Stimulated activated naive CD8-positive, alpha-beta T cell treated with anti-CD3 and anti-CD28 coated beads, Interleukin-15, Interleukin-2, amounts not matched to agents 100 ng/mL and 50 ng/mL, for 24 hours (primary cell): Measurements from ENCODE around the gene MDGA2.
"Not testable (repeated sequence)": the region's sequence is repeated elsewhere in the genome, so short reads cannot be mapped to it uniquely, and the experiment has no call there.

Experiments
- H3K27ac Mint-ChIP-seq: one replicate; pipeline ENCODE4 v1.8.0; 2021; ENCODE audit warnings: mild to moderate bottlenecking, mixed read lengths
- H3K27me3 Mint-ChIP-seq: one replicate; pipeline ENCODE4 v1.8.0; 2021; ENCODE audit warnings: mixed read lengths
- H3K36me3 Mint-ChIP-seq: one replicate; pipeline ENCODE4 v1.8.0; 2021; ENCODE audit warnings: low read depth, mixed read lengths
- H3K4me1 Mint-ChIP-seq: one replicate; pipeline ENCODE4 v1.8.0; 2021; ENCODE audit warnings: low read depth, mixed read lengths
- H3K4me3 Mint-ChIP-seq: one replicate; pipeline ENCODE4 v1.8.0; 2021; ENCODE audit warnings: mild to moderate bottlenecking, mixed read lengths
- H3K9me3 Mint-ChIP-seq: one replicate; pipeline ENCODE4 v1.8.0; 2021; ENCODE audit warnings: mixed read lengths

The MDGA2 gene

DNA sequence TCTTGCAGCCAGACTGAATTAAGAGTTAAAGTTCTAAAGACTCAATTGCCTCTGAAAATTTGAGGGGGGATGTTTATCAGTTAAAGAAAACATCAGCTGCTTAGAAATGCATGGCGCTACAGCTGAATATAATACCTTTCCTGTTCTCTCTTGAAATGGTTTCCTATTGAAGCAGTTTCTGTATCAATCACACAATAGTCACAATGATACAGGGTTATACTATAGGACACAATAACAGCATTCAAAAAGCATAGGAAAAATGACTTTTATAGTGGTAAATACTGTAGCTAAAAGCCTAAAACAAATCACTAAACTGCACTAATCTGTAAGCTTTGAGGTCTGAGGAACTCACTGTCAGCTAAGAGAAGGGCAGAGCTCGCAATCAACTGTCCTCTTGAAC lies 15.2 kb downstream of the MDGA2 start:
- Mint-ChIP-seq H3K27ac (no peak overlapping the region), H3K36me3 (no peaks in the 10 kb centered on the region), H3K4me1 (no peaks in the 10 kb centered on the region), H3K4me3 (no peak overlapping the region), H3K9me3 (no peaks in the 10 kb centered on the region), H3K27me3 (no peaks in the 10 kb centered on the region)

DNA sequence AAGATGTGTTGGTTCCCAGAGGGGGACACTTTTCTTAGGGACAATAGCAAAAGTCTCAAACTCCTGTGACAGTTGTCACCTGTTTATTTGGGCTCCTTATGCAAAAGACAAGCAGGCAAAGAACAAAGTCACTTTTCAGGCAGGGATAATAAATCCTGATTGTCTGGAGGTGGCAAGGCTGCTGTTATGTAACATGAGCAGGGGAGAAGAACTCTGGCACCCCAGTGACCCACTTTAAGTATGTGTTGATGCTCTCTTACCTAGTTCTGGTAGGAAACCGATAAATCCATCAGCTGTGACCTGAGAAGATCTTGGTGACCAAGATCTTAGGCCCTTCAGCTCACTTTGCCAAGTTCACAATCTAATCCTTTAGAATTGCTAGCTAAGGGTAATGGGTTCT lies 17.4 kb downstream of the MDGA2 start:
- no peaks in the 10 kb centered on the region for H3K4me1 Mint-ChIP-seq
- H3K4me3 Mint-ChIP-seq = no peak overlapping the region
- no peaks in the 10 kb centered on the region for H3K9me3 Mint-ChIP-seq
- H3K27ac Mint-ChIP-seq = no peak overlapping the region
- no peaks in the 10 kb centered on the region for H3K27me3 Mint-ChIP-seq
- H3K36me3 Mint-ChIP-seq = no peaks in the 10 kb centered on the region

DNA sequence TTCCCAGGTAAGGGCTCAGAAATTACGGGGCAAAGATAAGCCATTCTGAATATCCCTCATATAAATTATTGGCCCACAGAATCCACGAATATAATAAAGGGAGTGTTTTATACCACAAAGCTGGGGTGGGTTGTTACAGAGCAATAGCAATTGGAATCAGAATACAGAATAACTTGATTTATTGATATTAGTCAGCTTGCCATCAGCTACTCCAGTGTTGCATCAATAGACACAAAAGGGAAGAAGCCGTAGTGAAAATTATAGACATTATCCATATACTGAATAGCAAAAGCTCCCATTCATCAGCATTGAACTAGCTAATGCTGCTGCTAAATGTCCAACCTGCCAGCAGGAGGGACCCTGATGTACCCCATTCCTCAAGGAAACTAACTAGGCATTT lies 18.3 kb downstream of the MDGA2 start:
- Mint-ChIP-seq H3K9me3 (no peaks in the 10 kb centered on the region), H3K4me1 (no peaks in the 10 kb centered on the region), H3K4me3 (no peak overlapping the region), H3K27me3 (no peaks in the 10 kb centered on the region), H3K27ac (no peak overlapping the region), H3K36me3 (no peaks in the 10 kb centered on the region)

DNA sequence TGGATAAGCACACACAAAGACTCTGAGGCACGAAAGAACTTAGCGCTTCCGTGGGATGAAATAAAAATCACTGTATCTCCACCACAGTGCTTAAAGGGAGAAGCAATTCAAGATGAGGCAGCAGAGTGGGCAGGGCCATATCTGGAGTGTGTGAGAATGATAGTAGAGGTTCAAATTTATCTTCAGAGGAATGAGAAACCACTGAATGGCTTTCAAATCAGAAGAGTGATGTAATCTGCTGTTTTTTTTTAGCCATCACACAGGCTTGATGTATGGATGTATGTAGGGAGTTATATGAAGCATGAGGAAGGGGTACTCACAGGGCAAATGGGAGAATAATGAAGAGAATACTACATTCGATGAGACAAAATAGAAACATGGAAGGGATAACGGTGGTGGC lies 24.1 kb downstream of the MDGA2 start:
- H3K36me3 Mint-ChIP-seq = no peaks in the 10 kb centered on the region
- H3K4me1 Mint-ChIP-seq = no peaks in the 10 kb centered on the region
- no peaks in the 10 kb centered on the region for H3K9me3 Mint-ChIP-seq
- no peak overlapping the region for H3K4me3 Mint-ChIP-seq
- H3K27me3 Mint-ChIP-seq = no peaks in the 10 kb centered on the region
- no peak overlapping the region for H3K27ac Mint-ChIP-seq

DNA sequence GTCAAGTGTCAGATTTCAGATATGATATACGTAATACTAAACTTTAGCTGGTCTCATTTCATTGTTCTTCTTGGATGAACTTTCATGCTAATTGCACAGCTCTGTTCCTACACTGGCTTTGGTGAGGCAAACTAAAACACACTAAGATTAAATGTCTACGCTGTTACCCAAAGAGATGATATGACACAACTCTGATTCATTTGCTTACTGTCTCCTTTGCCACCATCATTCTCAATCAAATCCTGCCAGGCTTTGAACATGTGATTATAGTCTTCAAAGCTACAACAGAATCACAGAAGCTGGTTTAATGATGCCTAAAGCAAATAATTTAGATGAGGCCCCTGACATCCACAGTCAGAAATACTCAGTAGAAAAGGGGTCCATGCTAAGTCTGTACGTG lies 37.7 kb downstream of the MDGA2 start:
- no peaks in the 10 kb centered on the region for H3K27me3 Mint-ChIP-seq
- no peak overlapping the region for H3K4me3 Mint-ChIP-seq
- H3K4me1 Mint-ChIP-seq = no peaks in the 10 kb centered on the region

DNA sequence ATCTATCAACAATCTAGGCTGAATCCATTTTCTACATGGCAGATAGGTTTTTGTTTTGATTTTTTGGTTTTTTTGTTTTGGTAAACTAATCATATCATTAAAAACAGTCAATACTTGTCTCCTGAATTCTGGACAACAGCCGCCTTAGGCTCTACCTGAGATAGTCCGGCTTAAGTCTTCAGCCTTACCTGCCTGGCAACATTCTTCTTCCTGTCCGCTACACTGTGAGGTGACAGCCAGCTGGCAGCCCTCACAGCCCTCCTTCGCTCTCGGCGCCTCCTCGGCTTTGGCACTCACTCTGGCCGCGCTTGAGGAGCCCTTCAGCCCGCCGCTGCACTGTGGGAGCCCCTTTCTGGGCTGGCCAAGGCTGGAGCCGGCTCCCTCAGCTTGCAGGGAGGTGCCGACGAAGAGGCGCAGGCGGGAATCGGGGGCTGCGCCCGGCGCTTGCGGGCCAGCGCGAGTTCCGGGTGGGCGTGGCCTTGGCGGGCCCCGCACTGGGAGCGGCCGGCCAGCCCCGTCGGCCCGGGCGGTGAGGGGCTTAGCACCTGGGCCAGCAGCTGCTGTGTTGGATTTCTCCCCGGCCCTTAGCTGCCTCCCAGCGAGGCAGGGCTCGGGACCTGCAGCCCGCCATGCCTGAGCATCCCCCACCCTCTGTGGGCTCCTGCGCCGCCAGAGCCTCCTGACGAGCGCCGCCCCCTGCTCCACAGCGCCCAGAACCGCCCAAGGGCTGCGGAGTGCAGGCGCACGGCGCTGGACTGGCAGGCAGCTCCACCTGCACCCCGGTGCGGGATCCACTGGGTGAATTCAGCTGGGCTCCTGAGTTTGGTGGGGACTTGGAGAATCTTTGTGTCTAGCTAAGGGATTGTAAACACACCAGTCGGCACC lies 49.0 kb downstream of the MDGA2 start:
- no peaks in the 10 kb centered on the region for H3K4me1 Mint-ChIP-seq
- H3K27me3 Mint-ChIP-seq = no peaks in the 10 kb centered on the region
- no peak overlapping the region for H3K4me3 Mint-ChIP-seq
- no peak overlapping the region for H3K27ac Mint-ChIP-seq
- no peaks in the 10 kb centered on the region for H3K36me3 Mint-ChIP-seq
- H3K9me3 Mint-ChIP-seq = peaks cover 20% of the 10 kb centered on the region

More for the DNA sequence above, 37.7 kb downstream of the MDGA2 start:
- Mint-ChIP-seq H3K9me3 (no peaks in the 10 kb centered on the region), H3K36me3 (no peaks in the 10 kb centered on the region), H3K27ac (no peak overlapping the region)

DNA sequence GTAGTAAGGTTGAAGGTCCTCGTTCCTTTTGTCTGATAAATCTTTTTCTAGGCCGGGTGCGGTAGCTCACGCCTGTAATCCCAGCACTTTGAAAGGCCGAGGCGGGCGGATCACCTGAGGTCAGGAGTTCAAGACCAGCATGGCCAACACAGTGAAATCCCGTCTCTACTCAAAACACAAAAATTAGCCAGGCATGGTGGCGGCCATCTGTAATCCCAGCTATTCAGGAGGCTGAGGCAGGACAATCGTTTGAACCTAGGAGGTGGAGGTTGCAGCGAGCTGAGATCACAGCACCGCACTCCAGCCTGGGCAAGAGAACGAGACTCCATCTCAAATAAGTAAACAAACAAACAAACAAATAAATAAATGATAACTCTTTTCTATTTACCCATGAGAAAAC lies 51.3 kb downstream of the MDGA2 start:
- H3K4me3 Mint-ChIP-seq, H3K27ac Mint-ChIP-seq, H3K36me3 Mint-ChIP-seq, H3K4me1 Mint-ChIP-seq, H3K27me3 Mint-ChIP-seq: not testable (repeated sequence)
- peaks cover 18% of the 10 kb centered on the region for H3K9me3 Mint-ChIP-seq

DNA sequence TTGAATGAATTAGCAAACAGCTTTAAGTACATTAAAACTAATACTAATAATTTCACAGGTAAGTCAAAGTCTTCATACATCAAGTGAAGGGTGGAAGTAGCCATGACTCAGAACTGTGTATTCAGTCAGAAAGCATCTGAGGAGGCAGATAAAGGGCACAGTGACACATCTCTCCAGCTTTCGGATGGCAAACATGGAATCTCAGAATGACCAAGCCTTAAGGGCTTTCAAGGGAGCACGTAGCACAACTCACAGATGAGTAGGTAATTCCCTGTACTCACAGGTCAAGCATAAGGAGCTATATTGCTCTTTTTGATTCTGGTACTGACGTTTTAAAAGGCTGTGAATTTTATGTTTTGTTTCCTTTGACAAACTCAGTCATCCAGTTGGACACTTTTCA lies 56.0 kb downstream of the MDGA2 start:
- Mint-ChIP-seq H3K9me3 (peaks cover 8% of the 10 kb centered on the region), H3K27me3 (no peaks in the 10 kb centered on the region), H3K4me1 (no peaks in the 10 kb centered on the region), H3K36me3 (no peaks in the 10 kb centered on the region), H3K4me3 (no peak overlapping the region), H3K27ac (no peak overlapping the region)

DNA sequence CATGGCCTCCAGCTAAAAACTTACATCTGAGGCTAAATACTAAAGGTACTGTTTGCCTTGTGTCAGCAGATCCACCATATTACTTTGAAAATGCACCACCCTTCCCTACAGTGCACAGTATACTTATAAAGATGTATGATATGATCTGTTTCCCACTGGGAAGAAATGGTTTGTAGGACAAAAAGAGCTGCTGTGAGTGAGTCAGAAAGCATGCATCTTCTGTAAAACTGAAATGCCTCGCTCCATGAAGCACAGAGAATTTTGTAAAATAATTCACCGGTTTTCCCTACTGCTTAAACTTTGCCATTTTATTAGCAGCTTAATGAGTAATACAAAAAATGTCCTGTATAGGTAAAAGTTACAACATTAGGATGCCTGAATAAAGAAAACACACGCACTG lies 68.8 kb downstream of the MDGA2 start:
- Mint-ChIP-seq H3K4me1 (no peaks in the 10 kb centered on the region), H3K27ac (no peak overlapping the region), H3K36me3 (no peaks in the 10 kb centered on the region), H3K9me3 (peaks cover 12% of the 10 kb centered on the region), H3K4me3 (no peak overlapping the region), H3K27me3 (no peaks in the 10 kb centered on the region)

DNA sequence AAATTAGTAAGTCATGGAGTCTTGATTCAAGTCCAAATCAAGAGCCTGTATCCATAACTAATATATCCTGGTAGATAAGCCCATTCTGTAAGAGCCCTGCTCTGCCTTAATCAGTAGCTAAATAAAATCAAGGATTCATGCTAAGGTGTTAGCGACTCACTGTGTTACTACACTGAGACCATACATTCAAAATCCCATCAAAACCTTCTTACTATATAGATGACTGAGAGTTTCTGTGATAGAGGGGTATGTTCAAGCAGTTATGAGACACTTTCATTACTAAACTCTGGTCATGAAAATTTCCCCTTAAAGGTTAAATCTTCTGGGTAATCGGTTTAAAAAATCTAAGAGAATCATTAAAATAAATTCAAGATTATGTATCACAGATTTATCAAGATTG lies 78.5 kb downstream of the MDGA2 start:
- Mint-ChIP-seq H3K27me3 (no peaks in the 10 kb centered on the region), H3K4me3 (no peak overlapping the region), H3K9me3 (peaks cover 2% of the 10 kb centered on the region)

DNA sequence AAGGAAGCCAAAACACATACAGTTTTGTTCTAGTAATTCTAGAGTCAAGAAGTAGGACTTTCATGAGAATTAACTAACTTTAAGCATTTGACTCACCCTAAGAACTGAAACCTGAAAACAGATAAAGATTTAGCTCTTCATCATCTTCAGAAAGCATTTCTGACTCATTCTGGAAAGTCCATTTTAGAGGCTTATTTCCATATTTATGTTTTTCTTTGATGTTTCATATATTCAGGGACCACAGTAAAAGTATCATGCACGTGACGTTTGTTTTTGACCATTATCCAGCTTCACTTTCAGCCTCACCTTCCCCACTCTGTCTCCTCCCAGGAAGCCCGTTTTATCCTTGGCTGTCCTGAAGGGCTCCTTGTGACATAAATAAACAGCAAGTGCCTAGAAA lies 79.2 kb downstream of the MDGA2 start:
- H3K4me1 Mint-ChIP-seq = no peaks in the 10 kb centered on the region
- peaks cover 8% of the 10 kb centered on the region for H3K9me3 Mint-ChIP-seq
- no peaks in the 10 kb centered on the region for H3K27me3 Mint-ChIP-seq
- H3K27ac Mint-ChIP-seq = no peak overlapping the region
- no peak overlapping the region for H3K4me3 Mint-ChIP-seq
- H3K36me3 Mint-ChIP-seq = no peaks in the 10 kb centered on the region

More for the DNA sequence above, 78.5 kb downstream of the MDGA2 start:
- Mint-ChIP-seq H3K27ac (no peak overlapping the region), H3K36me3 (no peaks in the 10 kb centered on the region), H3K4me1 (no peaks in the 10 kb centered on the region)

DNA sequence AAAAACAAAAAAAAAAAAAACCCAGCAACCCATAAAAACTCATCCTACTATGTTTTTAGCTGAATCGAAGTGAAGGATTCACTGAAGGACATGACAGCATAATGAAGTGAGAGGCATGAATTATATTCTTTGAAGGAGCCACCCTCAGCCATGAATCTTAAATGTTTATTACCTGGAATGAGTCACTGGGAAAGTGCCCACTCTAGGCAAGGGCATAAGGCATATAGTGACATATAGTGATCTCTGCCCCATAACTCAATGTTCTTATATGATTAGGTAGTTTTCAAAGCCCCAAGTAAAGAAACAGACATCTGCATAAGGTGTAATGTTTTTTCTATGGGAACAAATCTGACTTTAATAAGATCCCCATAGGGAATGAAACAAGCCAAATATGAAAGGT lies 79.9 kb downstream of the MDGA2 start:
- H3K9me3 Mint-ChIP-seq = peaks cover 10% of the 10 kb centered on the region
- H3K4me1 Mint-ChIP-seq = no peaks in the 10 kb centered on the region
- H3K4me3 Mint-ChIP-seq = no peak overlapping the region
- no peak overlapping the region for H3K27ac Mint-ChIP-seq
- no peaks in the 10 kb centered on the region for H3K36me3 Mint-ChIP-seq
- no peaks in the 10 kb centered on the region for H3K27me3 Mint-ChIP-seq

DNA sequence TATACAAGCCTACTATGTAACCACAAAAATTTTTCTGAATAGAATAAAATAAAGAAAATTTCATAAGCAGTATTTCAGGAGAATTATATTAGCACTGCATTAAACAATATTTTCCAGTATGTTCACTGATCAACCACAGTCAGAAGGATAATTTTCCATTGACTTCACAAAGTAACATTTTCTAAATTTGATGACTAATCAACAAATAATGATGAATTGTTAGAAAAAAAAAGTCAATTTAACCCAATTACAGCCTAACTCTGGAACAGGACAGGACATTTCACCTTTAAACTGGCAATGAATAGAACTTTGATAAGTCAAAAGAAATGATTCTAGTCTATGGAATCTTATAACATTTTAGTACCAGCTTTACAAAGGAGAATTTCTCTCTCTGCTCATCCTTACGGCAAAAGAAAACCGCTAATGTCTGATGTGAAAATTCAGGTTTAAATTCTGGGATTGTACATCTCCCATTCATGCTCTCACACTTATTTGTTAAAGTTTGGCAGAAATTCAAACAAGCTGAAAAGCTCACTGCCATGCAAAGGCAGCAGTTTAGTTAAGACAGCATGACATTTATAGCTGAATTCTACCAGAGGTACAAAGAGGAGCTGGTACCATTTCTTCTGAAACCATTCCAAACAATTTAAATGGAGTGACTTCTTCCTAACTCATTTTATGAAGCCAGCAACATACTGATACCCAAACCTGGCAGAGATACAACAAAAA lies 84.5 kb downstream of the MDGA2 start:
- Mint-ChIP-seq H3K9me3 (peaks cover 15% of the 10 kb centered on the region), H3K4me1 (no peaks in the 10 kb centered on the region), H3K4me3 (no peak overlapping the region), H3K27ac (no peak overlapping the region), H3K27me3 (no peaks in the 10 kb centered on the region), H3K36me3 (no peaks in the 10 kb centered on the region)

DNA sequence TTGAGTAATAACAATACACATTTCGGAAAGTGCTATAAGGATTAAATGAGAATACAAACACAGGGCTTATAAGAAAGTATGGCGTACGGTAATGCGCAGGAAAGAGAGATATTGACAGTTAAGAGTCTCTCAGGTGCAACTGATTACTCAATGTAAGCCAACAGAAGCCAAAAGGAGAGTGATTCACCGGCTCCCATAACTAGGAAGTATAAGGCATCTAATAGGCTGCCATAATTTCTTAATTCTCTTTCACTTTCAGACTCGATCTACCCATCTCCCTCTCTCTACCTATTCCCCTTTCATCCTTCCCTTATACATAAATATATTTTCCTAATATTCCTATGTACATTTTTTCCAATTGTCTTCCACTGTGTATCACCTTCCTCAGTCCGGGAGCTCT lies 90.0 kb downstream of the MDGA2 start:
- no peak overlapping the region for H3K4me3 Mint-ChIP-seq
- H3K27me3 Mint-ChIP-seq = no peaks in the 10 kb centered on the region
- peaks cover 5% of the 10 kb centered on the region for H3K9me3 Mint-ChIP-seq
- no peaks in the 10 kb centered on the region for H3K4me1 Mint-ChIP-seq
- H3K27ac Mint-ChIP-seq = no peak overlapping the region
- no peaks in the 10 kb centered on the region for H3K36me3 Mint-ChIP-seq

DNA sequence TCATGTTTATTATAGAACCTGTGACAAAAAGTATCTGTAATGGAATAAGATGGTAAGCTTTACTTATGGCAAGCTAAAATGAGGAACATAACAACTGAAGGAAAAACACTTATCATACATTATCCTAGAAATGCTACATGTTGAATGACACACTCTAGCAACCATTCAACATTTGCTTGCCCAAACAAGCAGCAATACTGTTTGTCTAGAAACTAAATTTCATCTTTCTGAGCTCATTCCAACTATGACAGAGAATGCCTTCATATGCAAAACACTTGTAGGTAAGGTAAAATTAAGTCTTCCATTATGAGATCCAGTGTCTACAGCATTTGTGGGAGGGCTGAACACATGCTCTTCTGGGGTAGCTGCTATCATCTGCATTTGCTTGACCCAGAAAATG lies 108.1 kb downstream of the MDGA2 start:
- H3K27me3 Mint-ChIP-seq = no peaks in the 10 kb centered on the region

More for the DNA sequence above, 108.1 kb downstream of the MDGA2 start:
- Mint-ChIP-seq H3K4me1 (no peaks in the 10 kb centered on the region), H3K36me3 (no peaks in the 10 kb centered on the region), H3K9me3 (peaks cover 16% of the 10 kb centered on the region), H3K27ac (no peak overlapping the region), H3K4me3 (no peak overlapping the region)
